Kidney glomerular epithelial cell (primary cell): Measurements from ENCODE around the gene RHBDD1.

Experiments
- DNase-seq: peaks from one replicate; lab custom pipeline; 2025; lab: John Stamatoyannopoulos, UW

RHBDD1 gene

GRCh38 chr2:226916669-226917068 is 80.8 kb downstream of the RHBDD1 start:
- no peak for DNase-seq

- no peak for DNase-seq
These were observed 96.6 kb downstream of the RHBDD1 start for GRCh38 chr2:226932443-226932842.

- DNase-seq, result peak; percentile 32
These were observed 98.8 kb downstream of the RHBDD1 start for GRCh38 chr2:226934546-226935201.

- no peak for DNase-seq
These were observed 108.2 kb downstream of the RHBDD1 start for GRCh38 chr2:226943862-226944620.

- no peak for DNase-seq
These were observed 117.4 kb downstream of the RHBDD1 start for GRCh38 chr2:226953206-226953605.

DNA sequence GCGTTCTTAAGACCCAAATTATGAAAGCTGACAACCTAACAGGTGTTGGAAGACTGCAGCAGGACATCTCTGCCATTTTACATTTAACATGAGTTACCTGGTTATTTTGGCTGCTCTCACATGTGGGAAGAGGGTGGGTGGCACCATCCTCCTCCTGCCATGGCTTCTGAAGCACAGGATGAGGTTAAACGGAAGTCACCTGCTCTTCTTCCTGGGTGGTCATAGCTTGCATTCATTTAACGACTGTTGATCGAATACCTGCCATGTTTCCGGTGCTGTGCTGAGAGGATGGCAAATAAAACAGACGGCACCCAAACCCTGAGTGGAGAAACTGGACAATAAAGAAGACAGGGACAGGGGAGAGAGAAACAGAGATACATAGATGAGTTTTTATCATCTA is 118.0 kb downstream of the RHBDD1 start:
- no peak for DNase-seq

- DNase-seq, result no peak
These were observed 120.8 kb downstream of the RHBDD1 start for GRCh38 chr2:226956659-226957058.

- DNase-seq, result no peak
These were observed 123.6 kb downstream of the RHBDD1 start for GRCh38 chr2:226959418-226959817.

DNA sequence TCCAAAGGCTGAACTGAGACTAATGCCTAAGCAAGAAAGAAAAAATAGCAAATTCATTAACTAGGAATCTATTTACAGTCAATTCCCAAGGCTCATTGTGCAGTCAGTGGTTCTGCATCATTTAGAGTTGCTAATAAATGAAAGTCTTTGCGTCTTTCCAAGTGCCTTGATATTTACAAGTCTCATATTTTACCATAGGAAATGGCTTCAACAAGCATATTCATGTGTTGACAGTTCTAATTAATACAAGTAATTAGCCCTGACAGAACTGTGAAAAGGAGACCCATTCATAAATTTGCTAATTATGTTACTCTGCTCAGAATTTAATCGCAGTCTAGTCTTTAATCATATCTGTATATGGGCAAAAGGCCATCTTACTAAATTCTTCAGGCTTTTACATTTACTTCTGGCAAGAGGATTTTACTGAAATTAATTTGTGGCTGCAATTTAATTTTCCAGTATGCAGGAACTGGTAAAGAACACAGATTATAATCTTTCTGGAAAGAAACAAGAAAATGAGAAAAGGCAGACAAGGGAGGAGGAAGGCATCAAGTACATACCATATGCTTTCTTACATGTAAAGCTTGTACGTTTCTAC is 126.4 kb downstream of the RHBDD1 start:
- no peak for DNase-seq

- DNase-seq, result peak; percentile 87
These were observed 127.7 kb downstream of the RHBDD1 start for GRCh38 chr2:226963528-226963927.

- no peak for DNase-seq
These were observed 129.5 kb downstream of the RHBDD1 start for GRCh38 chr2:226965376-226965775.

GRCh38 chr2:226969417-226970080 is 133.7 kb downstream of the RHBDD1 start:
- DNase-seq, result no peak

DNA sequence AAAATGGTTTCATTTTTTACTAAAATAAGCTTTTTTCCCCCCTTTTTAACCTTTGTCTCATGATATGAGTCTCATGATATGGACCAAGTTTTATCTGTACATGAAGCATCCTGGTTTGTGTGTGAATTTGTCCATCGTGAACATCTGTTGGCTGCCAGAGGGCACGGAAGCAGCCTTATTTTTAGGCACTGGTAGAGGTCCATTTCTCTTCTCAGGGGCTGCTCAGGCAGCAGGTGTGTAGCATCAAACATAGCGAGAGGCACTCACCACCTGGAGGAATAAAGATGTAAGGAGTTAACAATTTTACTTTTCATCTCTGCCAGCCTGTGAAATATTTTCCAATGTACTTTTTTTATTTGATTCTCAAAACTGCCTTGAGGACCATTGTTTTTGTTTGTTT is 134.5 kb downstream of the RHBDD1 start:
- no peak for DNase-seq

GRCh38 chr2:226971084-226971483 is 135.2 kb downstream of the RHBDD1 start:
- no peak for DNase-seq

DNA sequence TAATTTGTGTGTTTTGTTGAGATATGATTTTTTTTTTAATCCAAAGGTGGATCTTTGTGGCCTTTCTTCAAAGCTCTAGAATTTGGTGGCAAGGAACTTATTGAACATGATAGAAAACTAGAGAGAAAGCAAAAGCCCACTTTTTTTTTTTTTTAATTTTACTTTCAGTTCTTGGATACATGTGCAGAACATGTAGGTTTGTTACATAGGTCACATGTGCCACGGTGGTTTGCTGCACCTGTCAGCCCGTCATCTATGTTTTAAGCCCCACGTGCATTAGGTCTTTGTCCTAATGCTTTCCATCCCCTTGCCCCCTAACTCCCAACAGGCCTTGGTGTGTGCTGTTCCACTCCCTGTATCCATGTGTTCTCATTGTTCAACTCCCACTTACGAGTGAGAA is 135.9 kb downstream of the RHBDD1 start:
- DNase-seq, result no peak

DNA sequence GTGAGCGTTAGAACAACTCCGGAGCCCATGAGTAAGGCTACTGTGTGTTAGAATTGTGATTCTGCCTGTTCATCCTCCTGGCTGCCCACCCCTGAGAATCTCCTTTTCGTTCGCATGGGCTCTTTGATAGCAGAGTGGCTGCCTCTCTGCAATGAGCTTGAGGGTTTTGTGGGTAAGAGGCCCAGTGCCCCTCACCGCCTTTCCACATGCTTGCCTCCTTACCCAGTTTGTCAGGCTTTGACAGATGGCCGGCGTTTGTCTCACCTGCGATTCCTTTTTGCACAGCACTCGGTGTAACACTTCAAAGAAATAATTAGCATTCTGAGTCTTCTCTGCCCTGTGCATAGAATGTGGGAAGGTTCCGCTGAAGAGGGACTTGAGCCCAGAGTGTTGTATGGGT is 138.0 kb downstream of the RHBDD1 start:
- DNase-seq, result no peak

DNA sequence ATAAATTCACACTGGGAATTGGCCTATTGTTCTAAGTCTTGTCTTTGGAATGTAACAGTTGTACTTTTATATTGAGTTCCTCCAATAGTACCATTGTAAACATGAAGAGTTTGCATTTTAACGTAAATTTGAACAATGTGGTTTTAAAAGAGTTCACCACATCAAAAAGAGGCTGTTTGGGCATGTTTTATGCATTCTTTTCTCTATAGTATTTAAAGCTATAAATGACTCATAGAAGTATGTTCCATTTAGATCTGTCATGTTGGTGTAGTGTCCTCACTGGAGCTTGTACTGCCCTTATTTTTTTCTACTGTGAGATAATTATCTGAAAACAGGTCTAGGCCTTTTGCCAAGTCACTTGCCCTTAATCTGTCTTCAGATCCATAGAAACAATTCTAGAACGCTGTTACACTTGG is 141.9 kb downstream of the RHBDD1 start:
- peak; percentile 13 for DNase-seq

DNA sequence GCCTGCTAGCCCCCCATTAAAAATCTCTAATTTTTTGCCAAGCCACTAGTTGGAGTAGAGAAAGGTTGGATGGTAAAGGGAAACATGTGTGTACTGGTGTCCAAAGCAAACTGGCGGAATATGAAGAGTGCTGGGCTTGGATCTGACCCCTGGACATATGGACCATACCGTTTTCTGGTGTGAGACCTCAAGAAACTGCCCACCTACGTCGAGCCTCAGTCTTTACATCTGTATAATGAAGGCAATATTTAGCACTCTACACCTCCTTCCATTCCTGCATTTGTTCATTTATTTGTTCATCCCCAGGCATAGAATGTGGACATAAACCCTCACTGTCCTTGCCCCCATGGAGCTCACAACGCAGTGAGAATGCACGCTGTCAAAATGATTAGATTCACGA is 142.4 kb downstream of the RHBDD1 start:
- DNase-seq, result no peak

GRCh38 chr2:226979004-226979403 is 143.2 kb downstream of the RHBDD1 start:
- DNase-seq, result no peak

- no peak for DNase-seq
These were observed 146.0 kb downstream of the RHBDD1 start for GRCh38 chr2:226981791-226982326.

- no peak for DNase-seq
These were observed 148.3 kb downstream of the RHBDD1 start for GRCh38 chr2:226983895-226984749.
